ENCODE data around the gene ANXA1.
"Not testable (repeated sequence)": the region's sequence is repeated elsewhere in the genome, so short reads cannot be mapped to it uniquely, and the experiment has no call there.

Gene ANXA1

DNA sequence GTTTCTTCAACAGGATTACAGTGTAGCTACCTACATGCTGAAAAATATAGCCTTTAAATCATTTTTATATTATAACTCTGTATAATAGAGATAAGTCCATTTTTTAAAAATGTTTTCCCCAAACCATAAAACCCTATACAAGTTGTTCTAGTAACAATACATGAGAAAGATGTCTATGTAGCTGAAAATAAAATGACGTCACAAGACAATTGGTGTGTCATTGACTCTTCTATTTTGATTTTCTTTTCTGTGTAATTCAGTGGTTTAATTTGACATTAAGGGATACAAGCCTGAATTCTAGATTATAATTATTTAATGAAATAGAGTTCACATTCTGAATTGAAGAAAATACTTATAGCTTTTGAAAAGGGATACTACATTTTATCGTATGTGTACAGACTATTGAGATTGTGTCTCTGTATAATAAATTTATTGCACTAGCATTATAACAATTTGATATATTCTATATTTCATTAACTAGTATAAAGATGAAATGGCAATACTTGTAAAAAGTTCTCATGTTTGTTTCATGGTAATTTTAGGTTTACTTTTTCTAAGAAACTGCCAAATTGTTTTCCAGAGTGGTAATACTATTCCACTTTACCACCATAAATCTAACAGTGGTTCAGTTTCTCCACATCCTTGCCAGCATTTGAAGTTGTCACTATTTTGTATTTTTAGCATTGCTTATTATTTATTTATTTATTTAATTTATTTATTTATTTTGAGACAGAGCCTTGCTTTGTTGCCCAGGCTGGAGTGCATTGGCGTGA, 18.7 kb downstream of the ANXA1 start:
- no peak for DNase-seq

DNA sequence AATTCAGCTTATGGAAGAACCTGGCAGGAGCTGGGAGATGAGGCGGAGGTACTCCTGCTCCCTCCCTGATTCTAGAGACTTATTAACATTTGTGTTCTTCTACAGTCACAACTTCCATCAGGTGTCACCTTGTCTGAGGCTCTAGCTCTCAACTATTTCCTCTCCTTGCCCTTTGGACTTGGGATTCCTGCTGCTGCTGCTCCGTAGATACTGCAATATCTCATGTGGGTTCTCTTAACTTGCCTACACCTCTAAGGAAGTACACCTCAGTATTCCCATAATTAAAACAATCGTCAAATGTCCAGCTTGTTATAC, 21.2 kb downstream of the ANXA1 start:
- DNase-seq: no peak

DNA sequence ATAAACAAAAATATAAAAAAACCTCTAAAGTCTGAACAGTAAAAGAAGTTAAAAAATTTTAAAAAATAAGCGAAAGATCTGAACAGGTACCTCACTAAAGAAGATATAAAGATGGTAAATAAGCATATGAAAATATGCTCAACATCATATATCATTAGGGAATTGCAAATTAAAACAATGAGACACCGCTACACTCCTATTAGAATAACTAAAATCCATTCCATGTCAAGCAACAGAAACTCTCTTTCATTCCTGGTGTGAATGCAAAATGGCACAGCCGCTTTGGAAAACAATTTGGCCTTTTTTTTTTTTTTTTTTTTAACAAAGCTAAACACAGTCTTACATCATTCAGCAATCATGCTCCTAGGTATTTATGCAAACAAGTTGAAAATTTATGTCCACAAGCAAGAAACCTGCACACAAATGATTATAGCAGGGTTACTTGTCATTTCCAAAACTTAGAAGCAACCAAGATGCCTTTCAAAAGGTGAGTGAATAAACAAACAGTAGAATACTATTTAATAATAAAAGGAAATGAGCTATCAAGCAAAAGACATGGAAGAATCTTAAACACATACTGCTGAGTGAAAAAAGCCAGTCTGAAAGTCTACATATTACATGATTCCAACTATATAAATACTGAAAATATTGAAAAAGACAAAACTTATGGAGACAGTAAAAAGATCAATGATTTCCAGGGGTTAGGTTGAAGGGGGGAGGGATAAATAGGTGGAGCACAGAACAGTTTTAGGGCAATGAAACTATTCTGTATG, 22.1 kb downstream of the ANXA1 start:
- DNase-seq: no peak

- DNase-seq: no peak
Measured at GRCh38 chr9:73174330-73174980, 22.8 kb downstream of the ANXA1 start.

DNA sequence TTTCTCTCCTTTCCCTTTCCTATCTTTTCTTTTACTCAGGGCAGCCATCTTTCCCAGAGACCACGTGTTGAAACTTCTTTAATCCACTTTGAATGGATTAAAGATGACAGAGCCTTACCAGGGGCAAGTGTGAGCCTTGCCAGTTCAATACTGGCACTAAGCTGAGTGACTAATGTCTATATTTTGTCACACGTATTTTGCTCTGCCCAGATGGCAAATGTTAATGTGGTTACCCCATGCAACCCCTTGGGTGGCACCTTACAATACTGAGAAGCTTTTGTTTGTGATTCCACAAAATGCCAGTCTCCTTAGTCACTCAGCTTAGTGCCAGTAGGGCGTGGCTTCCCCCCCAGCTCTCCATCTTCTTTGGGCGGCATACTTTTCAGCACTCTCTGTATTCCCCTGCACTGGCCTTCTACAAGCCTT, 24.8 kb downstream of the ANXA1 start:
- DNase-seq: no peak

GRCh38 chr9:73178044-73178443, 26.4 kb downstream of the ANXA1 start:
- no peak for DNase-seq

DNA sequence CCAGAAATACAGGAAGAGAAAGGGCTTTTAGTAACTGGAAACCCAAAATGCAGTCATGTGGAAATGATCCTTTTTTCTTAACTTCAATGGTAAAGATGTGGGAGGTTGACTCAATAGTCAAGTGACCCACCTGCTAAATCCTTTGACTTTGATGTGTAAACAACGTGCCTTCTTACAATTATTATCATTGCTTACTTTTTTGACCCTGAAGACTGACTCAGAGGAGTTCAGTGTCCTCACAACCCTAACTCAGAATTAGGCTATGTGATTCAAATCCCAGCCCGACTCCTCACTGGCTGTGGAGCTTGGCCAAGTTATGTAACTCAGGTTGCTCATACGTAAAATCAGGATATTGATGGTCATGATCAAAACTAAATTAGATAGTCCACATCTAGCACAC, 27.9 kb downstream of the ANXA1 start:
- DNase-seq: no peak

- no peak for DNase-seq
Measured at GRCh38 chr9:73180403-73180802, 28.7 kb downstream of the ANXA1 start.

DNA sequence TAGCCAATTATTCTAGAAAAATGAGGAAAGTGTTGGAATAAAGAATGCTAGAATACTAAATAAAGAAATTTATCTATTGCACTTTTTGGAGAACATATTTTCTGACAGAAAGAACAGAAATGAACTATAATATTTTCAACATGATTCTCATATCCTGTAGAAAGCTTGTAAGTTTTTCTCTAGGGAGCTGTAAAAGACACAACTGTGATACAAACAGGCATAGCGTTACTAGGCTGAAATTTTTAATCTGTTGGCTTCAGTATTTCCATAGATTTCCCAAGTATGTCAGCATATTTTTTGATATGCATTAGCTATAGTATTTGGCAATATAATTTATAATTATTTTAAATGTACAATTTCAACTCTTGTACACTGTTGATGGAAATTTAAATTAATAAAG, 31.3 kb downstream of the ANXA1 start:
- no peak for DNase-seq

GRCh38 chr9:73183428-73183827, 31.8 kb downstream of the ANXA1 start:
- no peak for DNase-seq

- no peak for DNase-seq
Measured at GRCh38 chr9:73183917-73184861, 32.5 kb downstream of the ANXA1 start.

- DNase-seq: not testable (repeated sequence)
Measured at GRCh38 chr9:73191109-73191508, 39.4 kb downstream of the ANXA1 start.

GRCh38 chr9:73194284-73194683, 42.6 kb downstream of the ANXA1 start:
- DNase-seq: no peak

GRCh38 chr9:73199448-73199847, 47.8 kb downstream of the ANXA1 start:
- DNase-seq: no peak

- no peak for DNase-seq
Measured at GRCh38 chr9:73199886-73200285, 48.2 kb downstream of the ANXA1 start.

DNA sequence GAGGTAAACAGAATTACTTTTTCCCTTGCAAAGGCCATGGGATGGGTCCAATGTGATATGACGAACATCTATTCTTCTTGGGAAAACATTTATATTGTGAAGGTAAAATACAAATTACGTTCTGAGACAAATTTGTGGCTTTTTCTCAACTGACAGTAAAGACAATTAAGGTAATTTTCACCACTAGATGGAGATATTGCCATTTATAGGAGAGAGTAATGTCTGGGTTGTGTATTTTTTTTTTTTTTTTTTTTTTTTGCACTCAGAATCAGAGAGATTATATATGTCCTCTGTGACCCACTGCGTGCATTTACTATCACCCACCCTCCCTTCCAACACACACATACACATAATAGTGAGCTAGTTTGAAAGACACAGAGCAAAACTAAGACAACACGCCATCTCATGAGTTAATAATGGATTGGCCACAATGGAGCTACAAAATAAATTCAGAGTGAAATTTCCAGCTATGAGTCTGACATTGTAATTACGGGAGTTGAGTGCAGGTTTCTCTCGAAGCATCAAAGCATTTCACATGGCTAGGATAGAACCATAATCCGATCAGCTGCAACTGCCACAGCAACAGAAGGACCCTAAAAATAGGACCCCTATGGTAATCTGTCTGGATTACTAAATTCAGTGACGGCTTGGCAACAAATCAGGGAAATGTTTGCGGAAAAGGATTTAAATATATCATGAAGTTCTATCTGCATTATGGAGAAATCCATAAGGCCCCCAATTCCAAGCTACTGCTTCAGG, 49.2 kb downstream of the ANXA1 start:
- no peak for DNase-seq

DNA sequence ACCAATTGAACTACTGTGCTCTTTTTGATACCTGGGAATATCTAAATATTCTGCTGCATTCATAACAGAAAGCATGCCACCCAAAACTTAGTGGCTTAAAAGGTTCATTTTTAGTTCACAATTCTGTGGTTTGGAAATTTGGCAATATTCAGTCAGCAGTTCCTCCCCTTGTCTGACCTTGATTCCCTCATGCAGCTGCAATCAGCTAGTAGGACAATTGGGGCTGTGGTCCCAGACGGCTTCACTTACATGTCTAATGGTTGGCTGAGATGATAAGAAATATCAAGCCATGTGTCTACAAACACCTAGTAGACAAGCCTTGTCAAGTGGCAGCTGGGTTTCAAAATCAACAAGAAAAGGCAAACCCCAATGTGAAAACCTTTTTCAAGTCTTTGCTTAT, 51.3 kb downstream of the ANXA1 start:
- DNase-seq: no peak

- no peak for DNase-seq
Measured at GRCh38 chr9:73204936-73205335, 53.3 kb downstream of the ANXA1 start.

DNA sequence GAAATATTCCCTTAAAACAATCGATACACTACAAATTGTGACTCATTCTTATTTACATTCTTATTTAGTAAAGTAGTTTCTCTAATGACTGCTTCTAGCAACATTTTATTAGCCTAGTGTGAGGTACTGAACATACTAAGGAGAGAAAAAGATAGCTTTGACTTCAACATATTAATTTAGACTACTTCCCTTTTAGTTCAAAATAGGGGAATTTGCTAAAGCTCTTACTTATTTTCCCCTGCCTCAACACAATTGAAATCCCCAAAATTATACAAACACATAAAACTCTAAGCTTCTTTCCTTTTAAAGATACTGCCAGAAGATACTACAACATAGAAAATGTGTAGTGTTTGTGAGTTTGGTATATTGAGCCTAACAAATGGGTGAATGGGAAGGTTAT, 55.2 kb downstream of the ANXA1 start:
- DNase-seq: no peak

DNA sequence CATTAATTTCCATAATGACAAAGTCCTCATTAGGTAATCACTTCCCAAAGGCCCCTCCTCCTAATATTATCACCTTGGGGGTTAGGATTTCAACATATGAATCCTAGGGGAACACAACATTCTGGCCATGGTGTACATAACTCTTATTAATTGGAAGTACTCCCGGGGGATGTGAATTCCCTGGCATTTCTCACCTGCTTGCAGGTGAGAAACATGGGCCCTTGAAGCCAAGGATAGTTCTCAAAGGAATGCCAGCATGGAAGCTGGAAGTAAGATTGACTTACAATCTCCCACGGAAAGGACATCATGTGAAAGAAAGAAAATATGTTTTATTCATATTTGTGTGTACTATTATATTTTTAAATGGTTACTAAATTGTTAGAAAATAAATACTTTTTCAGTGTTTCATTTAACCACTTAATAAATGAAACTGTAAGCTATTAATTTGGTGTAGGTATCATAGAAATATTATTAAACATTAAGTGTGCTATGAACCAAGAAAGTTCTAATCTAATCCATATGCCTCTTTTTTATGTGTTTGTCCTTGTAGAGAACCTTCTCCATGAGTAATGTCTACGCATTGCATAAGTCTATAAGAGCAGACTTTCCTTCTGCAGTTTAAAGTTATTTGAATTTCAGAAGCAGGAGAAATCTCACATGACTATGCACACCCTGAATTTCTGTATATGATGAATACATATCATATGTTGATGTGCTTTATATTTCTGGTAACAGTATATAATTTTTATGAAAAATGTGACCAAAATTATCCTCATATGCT, 59.4 kb downstream of the ANXA1 start:
- no peak for DNase-seq

DNA sequence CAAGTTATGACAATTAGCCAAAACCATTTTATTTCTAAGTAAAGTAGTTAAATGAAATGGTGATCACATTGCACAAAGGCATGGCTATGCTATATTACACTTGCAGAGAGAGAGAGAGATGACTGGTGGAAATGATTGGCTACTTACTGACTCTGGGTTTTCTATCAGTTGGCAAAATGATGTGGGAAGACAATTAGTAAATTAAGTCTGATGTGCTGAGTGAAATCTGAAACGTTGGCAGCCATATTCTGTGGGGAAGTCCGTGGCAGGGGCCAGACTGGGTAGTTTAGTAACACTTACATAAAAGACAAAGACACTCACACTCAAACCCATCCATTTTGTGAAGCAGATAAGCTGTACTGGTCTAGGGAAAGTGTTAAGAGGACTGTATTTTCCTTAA, 61.6 kb downstream of the ANXA1 start:
- DNase-seq: no peak
